Hepatocyte (in vitro differentiated cells): ENCODE measurements around the gene SHBG. TPM values are rescaled to one million over a fixed set of nuclear protein-coding genes. Genes with fewer than 3 reads are reported as not detected.
"Not testable (repeated sequence)": the region's sequence is repeated elsewhere in the genome, so short reads cannot be mapped to it uniquely, and the experiment has no call there.

Experiments
- DNase-seq: peaks from one replicate; pipeline ENCODE4 v3.0.0-alpha.2; 2016; ENCODE audit warnings: low spot score
- H2AFZ ChIP-seq: fragments of 200-600 bp; sonication (generic); 2 replicates; pipeline ENCODE4 v1.6.0; 2016; ENCODE audit warnings: antibody characterized with exemption, mild to moderate bottlenecking
- H3K27ac ChIP-seq: fragments of 200-600 bp; sonication (generic); 2 replicates; pipeline ENCODE4 v1.5.1; 2016; ENCODE audit warnings: mild to moderate bottlenecking
- H3K27me3 ChIP-seq: fragments of 200-600 bp; sonication (generic); 2 replicates; pipeline ENCODE4 v1.6.1; 2016
- H3K36me3 ChIP-seq: fragments of 200-600 bp; sonication (generic); replicated peaks from 2 replicates; pipeline ENCODE4 v1.5.1; 2016; ENCODE audit warnings: low read depth; ENCODE audit not compliant: insufficient read depth
- H3K4me1 ChIP-seq: fragments of 200-600 bp; sonication (generic); 2 replicates; pipeline ENCODE4 v1.5.1; 2016; ENCODE audit warnings: mild to moderate bottlenecking, moderate library complexity; ENCODE audit not compliant: insufficient read depth
- H3K4me2 ChIP-seq: fragments of 200-600 bp; sonication (generic); 2 replicates; pipeline ENCODE4 v1.6.0; 2016
- H3K4me3 ChIP-seq: fragments of 200-600 bp; sonication (generic); 2 replicates; pipeline ENCODE4 v1.5.1; 2016; ENCODE audit warnings: mild to moderate bottlenecking
- H3K79me2 ChIP-seq: fragments of 200-600 bp; sonication (generic); 2 replicates; pipeline ENCODE4 v1.6.0; 2017; ENCODE audit warnings: mild to moderate bottlenecking
- H3K9me2 ChIP-seq: fragments of 200-600 bp; sonication (generic); replicated peaks from 2 replicates; pipeline ENCODE4 v1.6.0; 2017; ENCODE audit warnings: mild to moderate bottlenecking; ENCODE audit not compliant: insufficient read depth
- H3K9me3 ChIP-seq: fragments of 200-600 bp; sonication (generic); 2 replicates; pipeline ENCODE4 v1.5.1; 2016; ENCODE audit warnings: low read depth, mild to moderate bottlenecking
- H4K20me1 ChIP-seq: fragments of 200-600 bp; sonication (generic); 2 replicates; pipeline ENCODE4 v1.6.0; 2016; ENCODE audit warnings: mild to moderate bottlenecking; ENCODE audit not compliant: insufficient read depth, poor library complexity, severe bottlenecking
- CTCF ChIP-seq: fragments of 200-600 bp; sonication (generic); IDR thresholded peaks from 2 replicates; pipeline ENCODE4 v1.5.1; 2016; ENCODE audit warnings: antibody characterized with exemption, mild to moderate bottlenecking; ENCODE audit not compliant: poor library complexity
- EZH2 ChIP-seq: fragments of 200-600 bp; sonication (generic); IDR thresholded peaks from 2 replicates; pipeline ENCODE4 v1.6.1; 2016; ENCODE audit warnings: antibody characterized with exemption, mild to moderate bottlenecking, borderline replicate concordance
- EZH2phosphoT487 ChIP-seq: fragments of 200-600 bp; sonication (generic); IDR thresholded peaks from one replicate; pipeline ENCODE4 v1.6.1; 2018; ENCODE audit warnings: antibody characterized with exemption, mild to moderate bottlenecking, low read depth, moderate library complexity; ENCODE audit not compliant: unreplicated experiment, severe bottlenecking
- WGBS: methylation state at CpG from one replicate; pipeline ENCODE4 v1.1.6; 2016; ENCODE audit warnings: low lambda C conversion rate; ENCODE audit errors: missing lambda C conversion rate; 5-methylcytosine and 5-hydroxymethylcytosine counted together
- polyA plus RNA-seq: library from polyadenylated mRNA; unstranded; fragments of >200 nt; fragmentation: Nextera tagmentation; extraction: Ambion mirVana; gene quantifications from 2 replicates; pipeline ENCODE4 v1.2.1, GENCODE V29; 2016
- total RNA-seq: library from RNA; depleted of rRNA; stranded (reverse); fragments of >200 nt; gene quantifications from 2 replicates; pipeline ENCODE4 v1.2.3, GENCODE V29; 2014

Gene SHBG
- total and polyA plus RNA-seq, 2 experiments from 2014 or later: 5.3 to 9.0 TPM

- H3K79me2 ChIP-seq: peaks cover 11% of the 10 kb centered on the region
- H3K27me3 ChIP-seq: no peaks in the 10 kb centered on the region
- peak overlapping the region; percentile 65 for H3K27ac ChIP-seq
- no peaks in the 10 kb centered on the region for H3K9me3 ChIP-seq
- H4K20me1 ChIP-seq: no peaks in the 10 kb centered on the region
- H3K9me2 ChIP-seq: no peaks in the 10 kb centered on the region
- DNase-seq: peak; percentile 38
- no peak overlapping the region for H3K4me3 ChIP-seq
- TF ChIP-seq EZH2 (no peak), EZH2phosphoT487 (no peak), CTCF (no peak)
- peaks cover 5% of the 10 kb centered on the region for H3K36me3 ChIP-seq
- H3K4me1 ChIP-seq: no peaks in the 10 kb centered on the region
- no peak overlapping the region for H3K4me2 ChIP-seq
- 66% methylated on average over 4 of the region's 4 CpGs for WGBS
- no peak overlapping the region for H2AFZ ChIP-seq
Observed at GRCh38 chr17:7590743-7591142, 39.2 kb upstream of the SHBG start.

GRCh38 chr17:7591596-7591995 lies 38.3 kb upstream of the SHBG start:
- H3K36me3 ChIP-seq: peaks cover 5% of the 10 kb centered on the region
- peaks cover 10% of the 10 kb centered on the region for H3K79me2 ChIP-seq
- 95% methylated on average over 5 of the region's 5 CpGs for WGBS
- H3K27me3 ChIP-seq: no peaks in the 10 kb centered on the region
- no peak overlapping the region for H3K27ac ChIP-seq
- H2AFZ ChIP-seq: no peak overlapping the region
- no peaks in the 10 kb centered on the region for H4K20me1 ChIP-seq
- H3K9me3 ChIP-seq: no peaks in the 10 kb centered on the region
- no peaks in the 10 kb centered on the region for H3K4me1 ChIP-seq
- no peaks in the 10 kb centered on the region for H3K9me2 ChIP-seq
- H3K4me3 ChIP-seq: no peak overlapping the region
- no peak overlapping the region for H3K4me2 ChIP-seq
- no peak for TF ChIP-seq CTCF
- TF ChIP-seq EZH2: no peak
- TF ChIP-seq EZH2phosphoT487: no peak
- DNase-seq: no peak

GRCh38 chr17:7592422-7593021 lies 37.4 kb upstream of the SHBG start:
- no peaks in the 10 kb centered on the region for H3K27me3 ChIP-seq
- TF ChIP-seq EZH2phosphoT487 (no peak), CTCF (no peak), EZH2 (no peak)
- DNase-seq: no peak
- H3K27ac ChIP-seq: no peak overlapping the region
- H3K4me3 ChIP-seq: no peak overlapping the region
- no peaks in the 10 kb centered on the region for H3K9me2 ChIP-seq
- no peaks in the 10 kb centered on the region for H3K4me1 ChIP-seq
- H3K36me3 ChIP-seq: peaks cover 5% of the 10 kb centered on the region
- no peaks in the 10 kb centered on the region for H4K20me1 ChIP-seq
- H3K9me3 ChIP-seq: no peaks in the 10 kb centered on the region
- H2AFZ ChIP-seq: no peak overlapping the region
- H3K79me2 ChIP-seq: peaks cover 10% of the 10 kb centered on the region
- WGBS: 95% methylated on average over 23 of the region's 23 CpGs
- no peak overlapping the region for H3K4me2 ChIP-seq

DNA sequence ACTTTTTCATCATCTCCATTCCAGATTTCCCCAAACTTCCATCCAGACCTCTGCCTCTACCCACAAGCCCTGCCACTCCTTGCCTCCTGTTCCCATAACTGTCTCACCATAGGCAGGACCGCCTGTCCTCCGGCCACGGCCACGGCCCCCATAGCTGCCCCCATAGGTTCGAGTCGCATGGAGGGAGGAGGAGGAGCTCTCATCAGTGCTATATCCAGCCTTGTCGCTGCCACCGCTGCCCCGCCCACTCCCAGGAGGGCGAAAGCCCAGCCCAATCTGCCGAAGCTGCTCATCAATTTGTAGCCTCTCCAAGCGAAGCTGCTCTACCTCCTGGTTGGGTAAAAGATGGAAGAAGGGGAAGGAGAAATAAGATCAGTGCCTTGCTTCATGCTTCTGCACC lies 36.6 kb upstream of the SHBG start:
- peaks cover 5% of the 10 kb centered on the region for H3K36me3 ChIP-seq
- 92% methylated on average over 12 of the region's 12 CpGs for WGBS

DNA sequence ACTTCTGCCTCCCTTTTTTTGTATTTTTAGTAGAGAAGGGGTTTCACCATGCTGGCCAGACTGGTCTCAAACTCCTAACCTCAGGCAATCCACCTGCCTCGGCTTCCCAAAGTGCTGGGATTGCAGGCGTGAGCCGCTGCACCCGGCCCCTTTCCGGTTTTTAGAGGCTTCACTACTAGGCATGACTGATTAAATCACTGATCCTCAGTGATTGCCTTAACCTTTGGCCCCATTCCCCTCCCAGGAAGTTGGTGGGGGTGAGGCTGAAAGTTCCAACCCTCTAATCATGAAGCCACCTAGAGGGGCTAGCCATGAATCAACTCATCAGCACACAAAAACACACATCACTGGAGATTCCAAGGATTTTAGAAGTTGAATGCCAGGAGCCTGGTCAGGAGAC lies 32.4 kb upstream of the SHBG start:
- not testable (repeated sequence) for H2AFZ ChIP-seq, H3K4me2 ChIP-seq, DNase-seq, H3K9me2 ChIP-seq, H3K4me3 ChIP-seq, H3K4me1 ChIP-seq, H3K9me3 ChIP-seq, H3K36me3 ChIP-seq, H4K20me1 ChIP-seq, H3K27ac ChIP-seq, H3K27me3 ChIP-seq
- peaks cover 10% of the 10 kb centered on the region for H3K79me2 ChIP-seq
- 67% methylated on average over 5 of the region's 5 CpGs for WGBS

More for the DNA sequence above, 36.6 kb upstream of the SHBG start:
- H3K9me2 ChIP-seq: no peaks in the 10 kb centered on the region
- H3K27ac ChIP-seq: no peak overlapping the region
- H3K9me3 ChIP-seq: no peaks in the 10 kb centered on the region
- H2AFZ ChIP-seq: no peak overlapping the region
- peaks cover 10% of the 10 kb centered on the region for H3K79me2 ChIP-seq
- no peaks in the 10 kb centered on the region for H4K20me1 ChIP-seq
- DNase-seq: no peak
- H3K4me2 ChIP-seq: no peak overlapping the region
- no peaks in the 10 kb centered on the region for H3K4me1 ChIP-seq
- TF ChIP-seq EZH2phosphoT487 (no peak), EZH2 (no peak), CTCF (no peak)
- no peaks in the 10 kb centered on the region for H3K27me3 ChIP-seq
- no peak overlapping the region for H3K4me3 ChIP-seq
